Measurements from ENCODE around the gene TRIM54. TPM values are rescaled to one million over a fixed set of nuclear protein-coding genes. Genes with fewer than 3 reads are reported as not detected.
"Not testable (repeated sequence)": the region's sequence is repeated elsewhere in the genome, so short reads cannot be mapped to it uniquely, and the experiment has no call there.

Gene TRIM54
- total RNA-seq, 1 experiment from 2014 or later, result 9.8 TPM

- Histone ChIP-seq H4K20me1 (ENCODE audit: insufficient read depth) (no peaks in the 10 kb centered on the region), H3K36me3 (ENCODE audit: low read depth) (no peaks in the 10 kb centered on the region), H2AFZ (no peak overlapping the region), H3K9me3 (ENCODE audit: insufficient read depth, low read depth) (no peaks in the 10 kb centered on the region), H3K4me2 (no peak overlapping the region), H3F3A (ENCODE audit: insufficient read depth, low read depth) (peaks cover 12% of the 10 kb centered on the region; the same call in 1 of the 2 replicates), H3K79me2 (ENCODE audit: low read depth) (peaks cover 5% of the 10 kb centered on the region; the same call in 1 of the 2 replicates), H3K4me3 (no peak overlapping the region), H3K4me1 (replicated peaks; ENCODE audit: insufficient read depth) (peaks cover 14% of the 10 kb centered on the region), H3K27me3 (ENCODE audit: insufficient read depth, low read depth) (no peaks in the 10 kb centered on the region), H3K9me2 (ENCODE audit: insufficient read depth) (no peaks in the 10 kb centered on the region), H3K27ac (no peak overlapping the region)
- CTCF ChIA-PET, result no interaction called here
- DNase-seq, result no peak
- POLR2A ChIA-PET (ENCODE audit: unreplicated experiment), result interaction anchor here (0.6 kb wide), 1 partner anchor 46 kb away, joined by 4 read pairs; no protein-coding TSS in a partner anchor
- intact Hi-C loops (cut with micrococcal nuclease; ENCODE audit: unreplicated experiment), result no loop called here
- TF ChIP-seq CTCF (conservative IDR thresholded peaks at IDR 0.05) (no peak), EZH2 (IDR thresholded peaks at IDR 0.05; ENCODE audit: low read depth) (no peak)
- no TSS peak for BruUV-seq (replicated peaks)
Observed at GRCh38 chr2:27316655-27317412, 34.6 kb downstream of the TRIM54 start.

- Histone ChIP-seq H3K79me2 (ENCODE audit: low read depth) (peaks cover 23% of the 10 kb centered on the region), H3F3A (ENCODE audit: insufficient read depth, low read depth) (peaks cover 34% of the 10 kb centered on the region; the same call in 1 of the 2 replicates), H3K4me1 (replicated peaks; ENCODE audit: insufficient read depth) (peaks cover 28% of the 10 kb centered on the region)
- H3K9me3 ChIP-seq (ENCODE audit: insufficient read depth, low read depth); H3K27me3 ChIP-seq (ENCODE audit: insufficient read depth, low read depth); H2AFZ ChIP-seq; H3K9me2 ChIP-seq (ENCODE audit: insufficient read depth); H3K4me3 ChIP-seq; H4K20me1 ChIP-seq (ENCODE audit: insufficient read depth); BruUV-seq (replicated peaks); CTCF ChIA-PET; H3K27ac ChIP-seq; H3K36me3 ChIP-seq (ENCODE audit: low read depth); H3K4me2 ChIP-seq; DNase-seq: not testable (repeated sequence)
- intact Hi-C loops (cut with micrococcal nuclease; ENCODE audit: unreplicated experiment), result loop anchor here (5.0 to 10.0 kb wide), 2 partner anchors 105 to 307 kb away; partner anchors contain the start of genes ATRAID, CAD, CCDC121 and GPN1
- POLR2A ChIA-PET (ENCODE audit: unreplicated experiment), result interaction anchor here (0.6 kb wide), 1 partner anchor 303 kb away, joined by 11 read pairs; no protein-coding TSS in a partner anchor
Observed at GRCh38 chr2:27319839-27320238, 37.6 kb downstream of the TRIM54 start.

- Histone ChIP-seq H3K4me2 (peak overlapping the region; percentile 99), H3K4me3 (peak overlapping the region; percentile 82; the same call in 1 of the 2 replicates), H4K20me1 (ENCODE audit: insufficient read depth) (no peaks in the 10 kb centered on the region), H3K79me2 (ENCODE audit: low read depth) (peaks cover 23% of the 10 kb centered on the region), H3K36me3 (ENCODE audit: low read depth) (no peaks in the 10 kb centered on the region), H3K9me3 (ENCODE audit: insufficient read depth, low read depth) (no peaks in the 10 kb centered on the region), H3K4me1 (replicated peaks; ENCODE audit: insufficient read depth) (peaks cover 28% of the 10 kb centered on the region), H3K9me2 (ENCODE audit: insufficient read depth) (no peaks in the 10 kb centered on the region), H3F3A (ENCODE audit: insufficient read depth, low read depth) (peaks cover 45% of the 10 kb centered on the region; the same call in 1 of the 2 replicates), H3K27me3 (ENCODE audit: insufficient read depth, low read depth) (no peaks in the 10 kb centered on the region), H2AFZ (no peak overlapping the region), H3K27ac (peak overlapping the region; percentile 69)
- POLR2A ChIA-PET (ENCODE audit: unreplicated experiment), result no interaction called here
- peak; percentile 94 to 98 for DNase-seq
- CTCF ChIA-PET, result no interaction called here
- TF ChIP-seq CTCF (conservative IDR thresholded peaks at IDR 0.05) (peak; percentile 67), EZH2 (IDR thresholded peaks at IDR 0.05; ENCODE audit: low read depth) (no peak)
- intact Hi-C loops (cut with micrococcal nuclease; ENCODE audit: unreplicated experiment), result loop anchor here (1.0 to 10.0 kb wide), 5 partner anchors 28 to 306 kb away; partner anchors contain the start of genes ATRAID, CAD, CCDC121 and EIF2B4
- no TSS peak for BruUV-seq (replicated peaks)
Observed at GRCh38 chr2:27320958-27321543, 38.8 kb downstream of the TRIM54 start.
